Colonic mucosa (tissue), 4 donors: ENCODE results near the gene GPC6. TPM values are rescaled to one million over a fixed set of nuclear protein-coding genes. Genes with fewer than 3 reads are reported as not detected.

ENCODE experiments used
- DNase-seq: peaks from one replicate; pipeline ENCODE4 v3.0.0-alpha.2; 2020
- H3K27ac ChIP-seq: fragments of 200-600 bp; one replicate; pipeline ENCODE4 v1.8.0; 2021
- H3K27me3 ChIP-seq: fragments of 200-600 bp; one replicate; pipeline ENCODE4 v1.8.0; 2021
- H3K36me3 ChIP-seq: fragments of 200-600 bp; one replicate; pipeline ENCODE4 v1.8.0; 2021
- H3K4me1 ChIP-seq: fragments of 200-600 bp; one replicate; pipeline ENCODE4 v1.8.0; 2021; ENCODE audit warnings: mild to moderate bottlenecking
- H3K4me3 ChIP-seq: fragments of 200-600 bp; one replicate; pipeline ENCODE4 v1.8.0; 2021
- H3K9ac ChIP-seq, 2 donors: one replicate each; pipeline ENCODE4 v1.7.0; 2013; ENCODE audit warnings: control low read depth in 2 of 2, low read depth in 2 of 2, low read length in 2 of 2
- H3K9me3 ChIP-seq: fragments of 200-600 bp; one replicate; pipeline ENCODE4 v1.8.0; 2021
- CTCF ChIP-seq: fragments of 200-600 bp; IDR thresholded peaks from one replicate; pipeline ENCODE4 v1.8.0; 2022; ENCODE audit warnings: antibody characterized with exemption, mild to moderate bottlenecking
- intact Hi-C: fragments of 100-400 bp; cut with DNase I; formaldehyde crosslinking; loops from one replicate; pipeline ENCODE4 v1.14.1; 2022
- total RNA-seq, 2 donors: library from RNA; stranded (reverse); fragmentation: NEBNext Ultra II Directional in 1 of 2; extraction: Animal tissue kit (Norgen Biotek cat#: 25700) in 1 of 2; gene quantifications; one replicate each; pipeline ENCODE4 v1.2.1, GENCODE V29; 2021
- donor health status: healthy.
- donor health status: DM: no; HTN: no; CAD: no.
- donor health status: DM: no; HTN: no; CAD: no.

Gene GPC6
- total RNA-seq, 2 donors from 2014 or later, result 2.3 to 4.0 TPM

GRCh38 chr13:94122300-94122915 lies 895.8 kb downstream of the GPC6 start:
- TF ChIP-seq CTCF, result no peak
- no peaks in the 10 kb centered on the region for H3K9me3 ChIP-seq
- H3K4me3 ChIP-seq, result no peak overlapping the region
- H3K9ac ChIP-seq, result no peak overlapping the region
- no peaks in the 10 kb centered on the region for H3K36me3 ChIP-seq
- H3K27ac ChIP-seq, result no peak overlapping the region
- no peak for DNase-seq
- intact Hi-C loops, result no loop called here
- H3K27me3 ChIP-seq, result no peaks in the 10 kb centered on the region
- peaks cover 4% of the 10 kb centered on the region for H3K4me1 ChIP-seq

GRCh38 chr13:94123557-94123956 lies 897.0 kb downstream of the GPC6 start:
- intact Hi-C loops, result no loop called here
- DNase-seq, result no peak
- no peaks in the 10 kb centered on the region for H3K36me3 ChIP-seq
- no peaks in the 10 kb centered on the region for H3K27me3 ChIP-seq
- H3K9ac ChIP-seq, result no peak overlapping the region
- no peak for TF ChIP-seq CTCF
- H3K27ac ChIP-seq, result no peak overlapping the region
- H3K4me3 ChIP-seq, result no peak overlapping the region
- H3K4me1 ChIP-seq, result peaks cover 4% of the 10 kb centered on the region
- H3K9me3 ChIP-seq, result no peaks in the 10 kb centered on the region

- TF ChIP-seq CTCF, result no peak
These were observed 901.8 kb downstream of the GPC6 start for GRCh38 chr13:94128430-94128829.

GRCh38 chr13:94129490-94129894 lies 902.9 kb downstream of the GPC6 start:
- no peak overlapping the region for H3K4me3 ChIP-seq
- H3K27ac ChIP-seq, result no peak overlapping the region
- no peak for TF ChIP-seq CTCF
- no peaks in the 10 kb centered on the region for H3K4me1 ChIP-seq
- intact Hi-C loops, result no loop called here
- no peaks in the 10 kb centered on the region for H3K36me3 ChIP-seq
- no peaks in the 10 kb centered on the region for H3K27me3 ChIP-seq
- no peak for DNase-seq
- H3K9ac ChIP-seq, result no peak overlapping the region
- H3K9me3 ChIP-seq, result no peaks in the 10 kb centered on the region

More at GRCh38 chr13:94128430-94128829, 901.8 kb downstream of the GPC6 start:
- Histone ChIP-seq H3K9me3 (no peaks in the 10 kb centered on the region), H3K27me3 (no peaks in the 10 kb centered on the region), H3K27ac (no peak overlapping the region), H3K9ac (no peak overlapping the region), H3K36me3 (no peaks in the 10 kb centered on the region), H3K4me3 (no peak overlapping the region), H3K4me1 (no peaks in the 10 kb centered on the region)
- intact Hi-C loops, result no loop called here
- peak; percentile 19 for DNase-seq

- no peak for DNase-seq
- H3K9ac ChIP-seq, result no peak overlapping the region
- intact Hi-C loops, result no loop called here
- TF ChIP-seq CTCF, result no peak
- H3K36me3 ChIP-seq, result no peaks in the 10 kb centered on the region
- H3K27ac ChIP-seq, result no peak overlapping the region
- no peaks in the 10 kb centered on the region for H3K9me3 ChIP-seq
- no peak overlapping the region for H3K4me3 ChIP-seq
- no peaks in the 10 kb centered on the region for H3K4me1 ChIP-seq
- H3K27me3 ChIP-seq, result no peaks in the 10 kb centered on the region
These were observed 912.2 kb downstream of the GPC6 start for GRCh38 chr13:94138831-94139230.
